ENCODE results near the gene IL21R.

The IL21R gene

DNA sequence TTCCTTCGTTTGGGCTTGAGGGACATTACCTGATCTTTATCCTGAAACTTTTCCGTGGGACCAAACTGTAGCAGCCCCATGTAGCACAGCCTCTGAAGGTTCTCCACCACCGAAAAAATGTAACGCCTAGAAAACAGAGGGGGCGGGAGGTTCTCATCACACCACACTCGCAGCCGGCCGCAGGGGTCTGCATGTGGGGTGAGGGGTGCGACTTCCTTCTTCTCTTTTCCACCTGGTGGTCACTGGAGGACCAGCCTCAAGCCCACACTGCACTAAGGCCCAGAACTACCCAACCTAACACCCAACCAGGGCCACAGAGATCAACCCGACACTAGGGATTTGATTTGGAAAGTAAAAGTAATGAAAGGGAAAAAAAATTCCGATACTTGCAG is 90.6 kb downstream of the IL21R start:
- no peak for DNase-seq

DNA sequence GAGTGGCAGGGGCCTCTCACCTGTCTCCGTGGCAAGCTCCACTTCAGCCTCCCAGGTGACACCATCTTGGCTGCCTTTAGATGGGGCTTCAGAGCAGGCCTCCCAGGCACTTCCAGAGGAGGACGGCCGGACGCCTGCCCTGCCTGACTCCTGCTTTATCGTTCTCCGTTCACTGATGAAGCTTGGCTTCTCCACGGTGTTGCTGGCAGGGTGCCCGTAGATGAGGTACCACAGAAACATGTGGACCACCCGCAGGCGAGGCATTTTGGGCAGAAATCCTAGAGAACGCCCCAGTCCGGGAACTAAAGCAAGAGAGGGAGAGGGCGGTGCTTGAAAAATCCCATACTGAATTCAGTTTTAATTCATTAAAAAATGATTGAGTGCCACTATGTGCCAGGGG is 93.2 kb downstream of the IL21R start:
- DNase-seq, result no peak

DNA sequence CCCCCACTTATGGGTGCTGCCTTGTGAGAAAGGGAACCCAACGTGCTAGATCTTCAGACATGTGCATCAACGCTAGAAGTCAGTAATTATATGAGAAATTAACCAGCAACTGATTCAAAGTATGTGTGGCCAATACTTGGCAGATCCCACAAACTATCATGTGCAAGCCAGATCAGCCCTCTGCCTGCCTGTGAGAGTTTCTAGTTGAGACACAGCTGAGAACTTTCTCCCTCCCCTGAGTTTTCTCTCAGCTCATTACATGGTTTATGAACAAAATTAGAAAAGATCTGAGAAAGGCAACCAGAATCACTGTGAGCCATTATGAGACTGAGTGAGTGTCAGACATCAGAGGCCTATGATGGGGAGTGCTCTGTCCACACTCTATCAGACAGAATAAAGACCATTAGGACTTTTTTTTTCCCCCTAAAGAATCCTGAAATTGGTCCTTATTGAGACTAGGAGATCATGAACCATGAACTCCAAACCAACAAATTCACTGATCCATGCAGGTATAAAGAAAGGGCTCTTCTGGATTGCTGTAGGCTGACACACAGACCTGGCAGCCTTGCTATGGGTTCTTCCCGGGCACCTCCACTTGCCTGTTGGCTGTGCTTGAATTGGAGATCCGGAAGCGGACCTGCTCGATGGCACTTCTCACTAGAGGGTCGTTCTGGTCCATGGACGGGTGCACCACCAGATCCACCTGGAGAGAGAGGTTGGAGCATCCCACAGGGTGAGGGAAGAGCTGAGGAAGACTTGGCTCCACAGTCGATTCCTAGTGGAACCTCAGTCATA is 96.3 kb downstream of the IL21R start:
- no peak for DNase-seq

GRCh38 chr16:27498916-27499658 is 97.1 kb downstream of the IL21R start:
- DNase-seq, result no peak

- DNase-seq, result no peak
Observed at GRCh38 chr16:27499659-27500055, 97.7 kb downstream of the IL21R start.

- DNase-seq, result no peak
Observed at GRCh38 chr16:27500801-27501200, 98.8 kb downstream of the IL21R start.

All from GF-D8 (cell line).